22Rv1 (cell line): ENCODE data around the gene MYL7.

ENCODE experiments used
- H3K27ac ChIP-seq: fragments of 450-650 bp; 2 replicates; pipeline ENCODE4 v1.5.1; 2017
- CTCF ChIP-seq: fragments of 450-650 bp; IDR thresholded peaks from 2 replicates; pipeline ENCODE4 v1.5.1; 2017; ENCODE audit warnings: mild to moderate bottlenecking
- ZFX ChIP-seq: fragments of 450-650 bp; IDR thresholded peaks from 2 replicates; pipeline ENCODE4 v1.6.1; 2017; ENCODE audit warnings: antibody characterized with exemption, borderline replicate concordance

MYL7 gene

GRCh38 chr7:44152971-44153947 lies 12.1 kb upstream of the MYL7 start:
- no peak overlapping the region for H3K27ac ChIP-seq
- TF ChIP-seq ZFX (no peak), CTCF (no peak)

GRCh38 chr7:44151956-44152355 lies 10.8 kb upstream of the MYL7 start:
- TF ChIP-seq CTCF (no peak), ZFX (no peak)
- no peak overlapping the region for H3K27ac ChIP-seq

DNA sequence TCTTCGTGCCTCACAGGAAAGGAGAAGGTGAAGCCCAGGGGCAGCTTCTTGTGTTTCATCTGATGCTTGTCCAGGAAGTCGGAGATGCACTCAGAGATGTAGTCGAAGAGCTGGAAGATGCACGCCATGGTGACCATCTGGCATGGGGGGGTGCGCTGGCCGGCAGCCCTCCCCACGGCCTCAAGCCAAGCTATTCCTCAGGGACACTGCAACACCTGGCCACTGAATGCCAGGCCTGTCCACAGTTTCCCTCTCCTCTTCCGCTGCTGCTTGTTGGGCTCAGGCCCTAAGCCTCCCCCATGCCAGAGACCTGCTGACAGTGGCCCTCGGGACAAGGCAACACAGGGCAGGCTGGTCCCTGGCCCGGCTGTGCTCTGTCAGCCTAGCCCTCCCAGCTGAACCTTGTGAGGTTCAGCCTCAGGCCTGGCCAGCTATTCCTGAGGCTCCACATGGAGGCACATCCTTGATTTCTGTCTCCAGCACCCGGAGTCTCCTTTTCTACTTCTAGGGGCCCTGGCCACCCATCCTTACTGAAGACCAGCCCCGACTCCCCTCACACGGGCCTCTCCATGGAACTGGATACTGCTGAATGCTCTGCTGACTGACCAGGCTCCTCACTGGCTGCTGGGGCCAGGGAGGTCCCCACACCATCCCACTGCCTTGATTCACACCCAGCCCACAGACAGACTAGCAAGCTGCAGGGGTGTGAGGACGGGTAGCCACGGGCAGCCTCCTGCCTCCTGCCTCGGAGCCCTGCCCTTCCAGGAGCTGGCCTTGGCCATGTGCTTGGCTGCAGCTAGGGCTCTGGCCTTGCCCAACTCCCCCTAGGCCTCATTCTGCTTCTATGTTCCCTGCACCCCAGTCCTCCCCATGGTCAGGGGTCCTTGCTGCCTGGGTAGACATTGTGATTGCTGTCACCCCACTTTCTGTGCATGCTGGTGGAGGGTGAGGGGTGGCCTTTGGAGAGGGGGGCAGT lies 10.1 kb upstream of the MYL7 start:
- TF ChIP-seq CTCF (no peak), ZFX (no peak)
- H3K27ac ChIP-seq = no peak overlapping the region

DNA sequence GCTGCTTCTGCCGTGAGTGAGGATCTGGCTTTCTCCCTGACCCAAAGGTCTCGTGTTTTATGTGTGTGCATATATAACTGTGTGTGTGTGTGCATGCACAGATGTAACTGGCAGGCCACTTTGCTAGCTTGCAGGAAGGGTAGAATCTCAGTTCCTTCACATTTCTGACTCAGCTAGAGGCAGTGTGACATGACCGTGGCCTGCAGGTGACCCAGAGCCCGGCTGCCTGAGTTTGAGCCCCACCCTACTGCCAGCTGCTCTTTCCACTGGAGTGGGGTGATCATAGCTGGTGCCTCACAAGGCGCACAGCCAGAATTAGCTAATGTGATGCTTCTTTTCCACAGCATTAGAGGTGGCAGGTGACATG lies 9.3 kb upstream of the MYL7 start:
- H3K27ac ChIP-seq = no peak overlapping the region
- no peak for TF ChIP-seq CTCF
- TF ChIP-seq ZFX = no peak

DNA sequence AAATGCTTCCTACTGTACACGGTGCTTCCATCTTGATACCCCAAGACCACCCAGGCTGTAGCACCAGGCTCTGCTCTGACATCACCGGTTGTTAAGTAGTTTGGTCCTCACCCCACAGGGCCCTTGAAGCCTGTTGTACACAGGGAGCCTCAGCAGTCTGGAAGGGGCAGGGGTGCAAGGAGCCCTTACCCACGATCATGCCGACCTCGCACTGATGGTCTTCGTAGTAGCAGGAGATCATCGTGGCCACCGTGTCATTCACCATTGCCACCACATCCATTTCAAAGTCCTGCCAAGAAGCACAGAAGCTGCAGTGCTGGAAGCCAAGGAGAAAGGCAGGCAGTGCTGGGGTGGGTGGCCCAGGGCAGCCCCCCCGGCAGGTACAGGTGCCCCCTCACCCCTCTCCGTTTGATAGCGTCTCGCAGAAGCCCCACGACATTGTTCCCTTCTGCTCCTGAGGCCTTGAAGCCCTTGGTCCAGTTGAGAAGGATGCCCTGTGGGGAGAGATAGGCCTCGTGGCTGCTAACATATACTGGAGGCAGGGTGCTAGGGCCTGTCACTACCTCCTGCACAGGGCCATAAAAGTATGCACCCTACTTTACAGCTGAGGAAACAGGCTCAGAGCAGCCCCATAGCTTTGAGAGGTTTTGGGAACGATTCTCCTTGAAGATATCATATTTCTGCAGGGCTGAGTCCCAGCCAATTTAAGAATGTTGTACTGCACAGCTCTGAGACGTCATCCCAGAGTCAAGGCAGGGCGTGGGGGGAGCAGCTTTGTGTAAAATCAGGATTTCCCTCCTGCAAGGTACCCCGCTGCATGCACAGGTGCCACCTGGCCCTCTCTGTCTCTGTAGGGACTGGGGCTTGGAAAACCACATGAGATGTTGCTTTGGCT lies 8.7 kb upstream of the MYL7 start:
- H3K27ac ChIP-seq = no peak overlapping the region
- TF ChIP-seq ZFX = no peak
- no peak for TF ChIP-seq CTCF

GRCh38 chr7:44148961-44149536 lies 7.9 kb upstream of the MYL7 start:
- H3K27ac ChIP-seq = no peak overlapping the region
- TF ChIP-seq CTCF (no peak), ZFX (no peak)
